GM18907 (cell line): Measurements from ENCODE around the gene SGO1.
"Not testable (repeated sequence)": the region's sequence is repeated elsewhere in the genome, so short reads cannot be mapped to it uniquely, and the experiment has no call there.

Source experiments
- ATAC-seq: cut with Tn5 transposase; IDR thresholded peaks from one replicate; pipeline ENCODE4 v1.9.1; 2021; ENCODE audit warnings: mild to moderate bottlenecking, moderate library complexity; ENCODE audit not compliant: unreplicated experiment

Gene SGO1

DNA sequence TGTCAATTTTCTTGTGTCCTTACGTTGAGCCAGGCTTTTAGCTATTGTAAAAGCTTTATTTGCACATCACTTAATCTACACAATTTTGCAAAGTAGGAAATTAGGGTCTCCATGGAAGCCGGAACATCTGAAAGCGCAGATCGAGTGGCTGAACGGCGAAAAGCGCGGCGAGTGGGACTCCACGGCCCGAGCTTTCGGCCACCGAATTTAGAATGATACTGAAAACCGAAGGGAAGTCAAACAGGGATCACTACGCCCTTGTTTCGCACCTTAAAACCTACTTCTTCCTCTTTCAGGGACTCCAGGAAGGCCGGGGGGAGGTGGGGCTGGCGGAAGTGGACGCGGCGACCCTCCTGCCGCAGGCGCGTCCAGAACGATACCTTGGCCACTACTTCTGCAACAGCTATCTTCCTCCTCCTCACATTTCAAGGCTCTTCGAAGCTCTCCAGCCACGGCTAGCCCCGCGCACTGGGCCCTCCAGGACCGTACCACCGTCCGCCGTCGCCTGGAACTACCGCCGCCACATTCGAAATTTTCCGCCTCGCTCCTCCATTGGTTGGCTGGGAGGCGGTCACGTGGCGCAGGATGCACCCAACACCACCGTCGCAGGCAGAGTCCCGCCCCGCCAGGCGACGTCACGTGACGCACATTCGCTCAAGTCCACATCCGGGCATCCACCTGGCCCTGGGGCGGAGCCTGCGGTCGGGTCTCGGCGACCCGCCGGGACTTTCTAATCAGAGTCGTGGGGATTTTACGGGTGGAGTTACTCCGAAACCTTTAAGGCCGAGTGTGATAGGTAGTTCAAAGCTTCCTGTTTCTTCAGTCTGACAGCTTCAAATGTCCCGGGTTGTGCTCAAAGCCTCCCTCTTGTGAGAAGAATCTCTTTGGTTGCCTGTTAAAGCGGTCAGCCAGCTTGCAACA lies at the start of gene SGO1:
Gene SGO1, minus strand, starts transcription at position 528 of the 921 bp plus-strand sequence. CDS start 2,179 bp downstream, outside the sequence.
- ATAC-seq = peak; percentile 98

- no peak for ATAC-seq
Observed at GRCh38 chr3:20235796-20236195, 49.8 kb upstream of the SGO1 start.

- ATAC-seq = no peak
Observed at GRCh38 chr3:20232906-20233780, 47.1 kb upstream of the SGO1 start.

- no peak for ATAC-seq
Observed at GRCh38 chr3:20230954-20231353, 44.9 kb upstream of the SGO1 start.

DNA sequence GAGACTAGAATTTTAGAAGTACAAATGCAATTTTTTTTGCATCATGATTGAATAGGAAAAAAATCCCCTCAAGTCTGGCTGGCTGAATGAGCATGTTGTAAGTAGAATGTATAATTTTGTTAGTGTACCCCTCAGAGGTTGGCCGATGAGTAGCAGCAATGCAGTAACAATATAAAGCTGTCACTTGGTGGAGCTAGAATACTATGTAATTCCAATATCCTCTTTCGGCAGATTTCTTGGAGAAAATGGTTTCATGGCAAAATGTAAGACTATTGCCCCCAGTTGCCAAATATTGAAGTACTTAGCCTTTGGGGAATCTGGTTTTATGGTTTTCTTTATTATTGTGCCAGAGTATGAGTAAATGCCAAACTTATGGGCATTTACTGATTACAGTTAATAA lies 39.8 kb upstream of the SGO1 start:
- no peak for ATAC-seq

GRCh38 chr3:20222274-20222673 lies 36.3 kb upstream of the SGO1 start:
- ATAC-seq = no peak

DNA sequence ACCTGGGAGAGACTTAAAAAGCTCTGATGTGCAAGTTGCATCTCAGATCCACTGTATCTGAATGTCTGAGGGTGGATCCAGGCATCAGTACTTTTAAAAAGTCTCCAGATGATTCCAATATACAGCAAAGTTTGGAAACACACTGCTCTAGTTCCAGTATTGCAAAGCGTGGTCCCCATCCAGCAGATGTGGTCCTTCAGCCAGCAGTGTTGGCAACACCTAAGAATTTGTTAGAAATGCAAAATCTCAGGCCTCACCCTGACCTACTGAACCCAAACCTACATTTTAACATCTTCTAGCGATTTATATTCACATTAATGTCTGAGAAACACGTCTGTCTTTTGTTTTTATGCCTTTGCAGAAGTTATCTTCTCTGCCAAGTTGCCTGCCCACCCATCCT lies 32.2 kb upstream of the SGO1 start:
- ATAC-seq = no peak

DNA sequence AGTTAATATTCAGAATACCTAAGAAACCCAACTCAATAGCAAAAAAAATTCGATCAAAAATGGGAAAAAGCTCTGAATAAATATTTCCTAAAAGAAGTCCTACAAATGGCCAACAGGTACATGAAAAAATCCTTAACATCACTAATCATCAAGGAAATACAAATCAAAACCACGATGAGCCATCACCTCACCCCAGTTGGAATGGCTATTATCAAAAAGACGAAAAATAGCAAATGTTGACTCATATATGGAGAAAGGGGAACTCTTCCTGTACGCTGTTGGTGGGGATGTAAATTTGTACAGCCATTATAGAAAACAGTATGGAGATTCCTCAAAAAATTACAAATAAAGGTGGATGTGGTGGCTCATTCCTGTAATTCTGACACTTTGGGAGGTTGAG lies 29.6 kb upstream of the SGO1 start:
- no peak for ATAC-seq

- not testable (repeated sequence) for ATAC-seq
Observed at GRCh38 chr3:20213491-20213890, 27.5 kb upstream of the SGO1 start.

DNA sequence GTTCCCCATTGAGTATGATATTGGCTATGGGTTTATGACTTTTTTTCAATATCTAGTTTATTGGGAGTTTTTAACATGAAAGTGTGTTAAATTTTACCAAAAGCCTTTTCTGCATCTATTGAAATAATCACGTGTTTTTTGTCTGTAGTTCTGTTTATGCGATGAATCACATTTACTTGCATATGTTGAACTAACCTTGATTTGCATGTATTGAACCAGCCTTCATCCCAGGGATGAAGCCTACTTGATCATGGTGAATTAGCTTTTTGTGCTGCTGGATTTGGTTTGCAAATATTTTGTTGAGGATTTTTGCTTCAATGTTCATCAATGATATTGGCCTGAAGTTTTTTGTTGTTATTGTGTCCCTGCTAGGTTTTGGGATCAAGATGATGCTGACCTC lies 21.9 kb upstream of the SGO1 start:
- not testable (repeated sequence) for ATAC-seq

DNA sequence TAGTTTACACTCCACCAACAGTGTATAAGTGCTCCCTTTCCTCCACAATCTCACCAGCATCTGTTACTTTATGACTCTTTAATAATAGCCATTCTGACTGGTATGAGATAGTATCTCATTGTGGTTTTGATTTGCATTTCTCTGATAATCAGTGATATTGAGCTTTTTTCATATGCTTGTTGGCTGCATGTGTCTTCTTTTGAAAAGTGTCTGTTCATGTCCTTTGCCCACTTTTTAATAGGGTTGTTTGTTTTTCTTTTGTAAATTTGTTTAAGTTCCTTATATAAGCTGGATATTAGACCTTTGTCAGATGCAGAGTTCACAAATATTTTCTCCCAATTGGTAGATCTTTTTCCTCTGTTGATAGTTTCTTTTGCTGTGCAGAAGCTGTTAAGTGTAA lies 19.9 kb upstream of the SGO1 start:
- not testable (repeated sequence) for ATAC-seq

DNA sequence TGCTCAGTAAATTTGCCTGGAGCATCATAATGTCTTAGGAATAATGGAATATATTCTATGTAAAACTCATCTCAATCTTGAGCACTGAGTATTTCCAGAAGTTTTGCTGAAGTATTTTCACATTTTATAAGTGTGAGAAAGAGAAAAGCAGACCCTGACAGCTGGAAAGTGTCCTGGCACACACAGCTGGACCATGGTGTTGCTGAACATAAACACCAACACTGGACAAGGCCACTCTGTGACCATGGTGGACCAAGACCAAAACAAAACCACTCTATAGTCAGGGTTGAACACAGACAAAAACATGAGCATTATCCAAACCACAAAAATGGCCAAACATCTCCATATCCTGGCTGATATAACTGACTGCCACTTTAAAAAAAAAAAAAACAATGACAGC lies 15.1 kb upstream of the SGO1 start:
- ATAC-seq = no peak

- ATAC-seq = no peak
Observed at GRCh38 chr3:20197775-20198174, 11.8 kb upstream of the SGO1 start.

DNA sequence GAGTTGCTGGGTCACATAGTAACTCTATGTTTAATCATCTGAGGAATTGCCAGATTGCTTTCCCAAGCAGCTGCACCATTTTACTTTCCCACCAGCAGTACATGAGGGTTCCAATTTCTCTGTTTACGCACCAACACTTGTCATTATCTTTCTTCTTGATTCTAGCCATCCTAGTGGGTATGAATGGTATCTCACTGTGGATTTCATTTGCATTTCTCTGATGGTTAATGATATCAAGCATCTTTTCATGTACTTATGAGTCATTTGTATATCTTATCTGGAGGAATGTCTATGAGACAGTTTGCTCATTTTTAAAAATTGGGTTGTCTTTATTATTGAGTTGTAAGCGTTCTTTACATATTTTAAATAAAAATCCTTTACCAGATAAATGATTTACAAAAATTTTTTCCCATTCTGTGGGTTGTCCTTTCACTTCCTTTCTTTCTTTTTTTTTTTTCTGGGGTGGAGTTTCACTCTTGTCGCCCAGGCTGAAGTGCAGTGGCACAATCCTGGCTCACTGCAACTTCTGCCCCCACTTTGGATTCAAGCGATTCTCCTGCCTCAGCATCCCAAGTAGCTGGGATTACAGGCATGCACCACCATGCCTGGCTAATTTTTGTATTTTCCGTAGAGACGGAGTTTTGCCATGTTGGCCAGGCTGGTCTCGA lies 8.9 kb upstream of the SGO1 start:
- no peak for ATAC-seq

DNA sequence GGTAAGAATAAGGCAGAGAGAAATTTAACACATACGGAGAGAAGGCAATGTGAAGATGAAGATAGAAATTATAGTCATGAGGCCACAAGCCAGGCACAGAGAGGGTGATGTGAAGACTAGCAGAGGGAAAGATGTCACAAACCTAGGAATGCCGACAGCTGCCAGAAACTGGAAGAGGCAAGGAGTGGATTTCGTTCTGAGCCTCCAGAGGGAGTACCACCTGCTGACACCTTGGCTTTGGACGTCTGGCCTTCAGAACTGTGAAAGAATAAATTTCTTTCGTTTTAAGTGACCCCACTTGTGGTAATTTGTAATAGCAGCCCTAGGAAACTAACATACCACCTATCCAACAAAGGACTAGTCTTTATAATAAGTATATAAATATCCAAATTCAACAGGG lies 5.0 kb upstream of the SGO1 start:
- no peak for ATAC-seq

DNA sequence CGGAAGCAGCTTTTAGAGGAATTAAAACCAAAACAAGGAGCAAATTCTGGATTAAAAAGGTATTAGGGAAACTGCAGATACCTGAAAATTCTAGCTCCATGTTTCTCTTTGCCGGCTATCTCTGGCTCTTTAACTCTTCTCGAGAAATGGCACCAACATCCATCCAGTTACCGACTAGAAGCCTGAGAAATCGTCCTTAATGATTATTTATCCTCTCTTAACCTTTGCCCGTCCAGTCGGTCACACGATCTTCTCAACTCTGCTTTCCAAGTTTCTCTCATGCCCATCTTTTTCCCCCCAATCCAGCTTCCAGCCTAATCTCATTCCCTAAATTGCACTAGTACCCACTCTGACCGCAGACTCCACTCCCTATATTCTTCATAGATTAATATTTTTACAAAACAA lies 596 bp upstream of the SGO1 start:
- peak; percentile 15 for ATAC-seq

DNA sequence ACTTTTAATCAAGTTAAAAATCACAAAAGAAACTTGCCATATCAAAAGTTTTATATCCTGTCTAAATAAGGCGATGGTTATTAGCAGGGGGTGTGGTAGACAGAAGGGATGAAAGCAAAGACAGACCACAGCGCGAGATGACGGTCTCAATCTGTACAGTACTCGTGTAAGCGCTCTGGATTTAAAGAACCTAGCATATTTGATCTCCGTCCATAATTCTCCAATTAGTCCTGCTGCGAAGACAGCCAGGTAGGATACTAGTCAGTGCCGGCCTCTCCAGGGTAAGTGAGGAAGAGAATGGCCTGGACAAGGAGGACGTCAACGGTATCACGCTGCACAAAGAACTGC lies 701 bp downstream of the SGO1 start:
- ATAC-seq = peak; percentile 25

DNA sequence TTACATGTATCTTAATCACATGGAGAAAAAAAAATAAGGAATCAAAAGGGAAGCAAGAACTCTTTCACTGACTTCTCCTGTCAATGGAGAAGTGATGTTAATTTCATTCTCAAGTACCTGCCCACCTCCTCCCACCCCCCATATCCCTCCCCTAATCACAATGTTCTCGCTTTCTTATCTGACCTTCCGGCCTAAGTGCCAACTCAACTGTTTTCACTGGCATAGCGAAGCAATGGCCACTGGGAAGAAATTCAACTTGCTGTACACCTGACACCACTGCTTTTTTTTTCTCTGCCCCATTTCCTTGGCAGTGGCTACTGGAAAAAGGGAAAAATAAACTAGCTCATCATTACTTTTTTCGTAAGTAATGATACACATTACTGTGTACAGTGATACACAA lies 3.8 kb downstream of the SGO1 start:
- ATAC-seq = no peak

GRCh38 chr3:20181276-20181675 lies 4.7 kb downstream of the SGO1 start:
- no peak for ATAC-seq

- ATAC-seq = no peak
Observed at GRCh38 chr3:20173844-20174410, 12.1 kb downstream of the SGO1 start.

- no peak for ATAC-seq
Observed at GRCh38 chr3:20161714-20162113, 24.3 kb downstream of the SGO1 start.
